A549 (cell line): ENCODE data around the gene TFEB.

Source experiments
- CEBPB ChIP-seq, 2 experiments: fragments of >200 bp in 1 of 2; sonication (Bioruptor Twin) in 1 of 2; formaldehyde crosslinking in 1 of 2; IDR thresholded peaks; 2 replicates each; pipeline ENCODE4 v1.6.1; 2012 to 2016
- EP300 ChIP-seq, 2 experiments: fragments of >200 bp; sonication (Bioruptor Twin); formaldehyde crosslinking; IDR thresholded peaks; 2 replicates in 1 of 2; 3 replicates in 1 of 2; pipeline ENCODE4 v1.6.1; 2016 to 2017
- HDAC2 ChIP-seq: fragments of 200-600 bp; sonication (generic); IDR thresholded peaks from 2 replicates; pipeline ENCODE4 v1.6.1; 2016
- POLR2A ChIP-seq: IDR thresholded peaks from 2 replicates; pipeline ENCODE4 v1.6.1; 2012; ENCODE audit warnings: mild to moderate bottlenecking, low read length
- RCOR1 ChIP-seq: fragments of 150-350 bp; IDR thresholded peaks from 2 replicates; pipeline ENCODE4 v1.6.1; 2014; ENCODE audit warnings: antibody characterized with exemption, low read length, low read depth
- RFX5 ChIP-seq: fragments of 450-650 bp; IDR thresholded peaks from 2 replicates; pipeline ENCODE4 v1.7.1; 2014; ENCODE audit warnings: antibody characterized with exemption, mild to moderate bottlenecking, moderate library complexity
- TF ChIP-seq, protein P1 (sequence below): fragments of >200 bp; sonication (Bioruptor Twin); formaldehyde crosslinking; IDR thresholded peaks from 3 replicates; pipeline ENCODE4 v1.5.1; 2016
- TF ChIP-seq, protein P2 (sequence below): fragments of 450-650 bp; IDR thresholded peaks from 2 replicates; pipeline ENCODE4 v1.6.1; 2014; ENCODE audit warnings: antibody characterized with exemption
- TF ChIP-seq, protein P3 (sequence below): fragments of 200-600 bp; sonication (generic); IDR thresholded peaks from 2 replicates; pipeline ENCODE4 v1.6.1; 2016; ENCODE audit warnings: antibody characterized with exemption, mild to moderate bottlenecking, moderate library complexity

DNA sequence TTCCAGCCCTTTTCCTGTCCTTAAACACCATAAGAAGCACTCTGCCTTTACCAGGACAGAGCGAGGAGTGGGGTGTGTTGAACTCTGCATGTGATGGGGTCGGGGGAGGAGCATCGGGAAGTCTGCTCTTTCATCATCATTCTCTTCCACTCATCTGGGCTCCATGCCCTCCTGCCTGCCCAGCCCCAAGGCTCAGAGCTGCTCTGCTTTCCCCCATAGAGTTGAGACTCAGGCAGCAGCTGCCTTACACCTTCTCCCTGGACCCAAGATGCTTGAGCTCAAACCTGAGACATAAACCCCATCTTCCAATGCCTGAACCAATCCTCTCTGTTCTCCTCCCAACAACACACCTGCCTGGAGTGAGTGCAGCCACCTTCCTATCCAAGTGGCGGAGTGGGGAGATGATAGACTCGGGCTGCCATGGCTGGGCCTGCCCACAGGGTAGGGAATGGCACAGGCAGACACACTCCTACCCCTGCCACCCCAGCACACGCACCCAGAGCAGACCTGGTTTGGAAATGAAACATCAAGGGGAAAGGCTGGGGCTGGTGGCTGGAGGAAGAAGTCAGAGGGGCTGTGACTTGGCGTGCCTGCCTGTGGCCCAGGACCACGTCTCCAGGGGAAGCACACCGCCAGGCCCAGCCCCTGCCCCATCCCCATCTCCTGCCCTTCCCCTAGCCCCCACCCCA is 28.4 kb downstream of the TFEB start:
- TF ChIP-seq, protein P1, sequence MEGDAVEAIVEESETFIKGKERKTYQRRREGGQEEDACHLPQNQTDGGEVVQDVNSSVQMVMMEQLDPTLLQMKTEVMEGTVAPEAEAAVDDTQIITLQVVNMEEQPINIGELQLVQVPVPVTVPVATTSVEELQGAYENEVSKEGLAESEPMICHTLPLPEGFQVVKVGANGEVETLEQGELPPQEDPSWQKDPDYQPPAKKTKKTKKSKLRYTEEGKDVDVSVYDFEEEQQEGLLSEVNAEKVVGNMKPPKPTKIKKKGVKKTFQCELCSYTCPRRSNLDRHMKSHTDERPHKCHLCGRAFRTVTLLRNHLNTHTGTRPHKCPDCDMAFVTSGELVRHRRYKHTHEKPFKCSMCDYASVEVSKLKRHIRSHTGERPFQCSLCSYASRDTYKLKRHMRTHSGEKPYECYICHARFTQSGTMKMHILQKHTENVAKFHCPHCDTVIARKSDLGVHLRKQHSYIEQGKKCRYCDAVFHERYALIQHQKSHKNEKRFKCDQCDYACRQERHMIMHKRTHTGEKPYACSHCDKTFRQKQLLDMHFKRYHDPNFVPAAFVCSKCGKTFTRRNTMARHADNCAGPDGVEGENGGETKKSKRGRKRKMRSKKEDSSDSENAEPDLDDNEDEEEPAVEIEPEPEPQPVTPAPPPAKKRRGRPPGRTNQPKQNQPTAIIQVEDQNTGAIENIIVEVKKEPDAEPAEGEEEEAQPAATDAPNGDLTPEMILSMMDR: no peak
- TF ChIP-seq, protein P2, sequence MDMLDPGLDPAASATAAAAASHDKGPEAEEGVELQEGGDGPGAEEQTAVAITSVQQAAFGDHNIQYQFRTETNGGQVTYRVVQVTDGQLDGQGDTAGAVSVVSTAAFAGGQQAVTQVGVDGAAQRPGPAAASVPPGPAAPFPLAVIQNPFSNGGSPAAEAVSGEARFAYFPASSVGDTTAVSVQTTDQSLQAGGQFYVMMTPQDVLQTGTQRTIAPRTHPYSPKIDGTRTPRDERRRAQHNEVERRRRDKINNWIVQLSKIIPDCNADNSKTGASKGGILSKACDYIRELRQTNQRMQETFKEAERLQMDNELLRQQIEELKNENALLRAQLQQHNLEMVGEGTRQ: no peak
- no peak for TF ChIP-seq EP300 (IDR thresholded peaks at IDR 0.05)
- TF ChIP-seq, protein P3, sequence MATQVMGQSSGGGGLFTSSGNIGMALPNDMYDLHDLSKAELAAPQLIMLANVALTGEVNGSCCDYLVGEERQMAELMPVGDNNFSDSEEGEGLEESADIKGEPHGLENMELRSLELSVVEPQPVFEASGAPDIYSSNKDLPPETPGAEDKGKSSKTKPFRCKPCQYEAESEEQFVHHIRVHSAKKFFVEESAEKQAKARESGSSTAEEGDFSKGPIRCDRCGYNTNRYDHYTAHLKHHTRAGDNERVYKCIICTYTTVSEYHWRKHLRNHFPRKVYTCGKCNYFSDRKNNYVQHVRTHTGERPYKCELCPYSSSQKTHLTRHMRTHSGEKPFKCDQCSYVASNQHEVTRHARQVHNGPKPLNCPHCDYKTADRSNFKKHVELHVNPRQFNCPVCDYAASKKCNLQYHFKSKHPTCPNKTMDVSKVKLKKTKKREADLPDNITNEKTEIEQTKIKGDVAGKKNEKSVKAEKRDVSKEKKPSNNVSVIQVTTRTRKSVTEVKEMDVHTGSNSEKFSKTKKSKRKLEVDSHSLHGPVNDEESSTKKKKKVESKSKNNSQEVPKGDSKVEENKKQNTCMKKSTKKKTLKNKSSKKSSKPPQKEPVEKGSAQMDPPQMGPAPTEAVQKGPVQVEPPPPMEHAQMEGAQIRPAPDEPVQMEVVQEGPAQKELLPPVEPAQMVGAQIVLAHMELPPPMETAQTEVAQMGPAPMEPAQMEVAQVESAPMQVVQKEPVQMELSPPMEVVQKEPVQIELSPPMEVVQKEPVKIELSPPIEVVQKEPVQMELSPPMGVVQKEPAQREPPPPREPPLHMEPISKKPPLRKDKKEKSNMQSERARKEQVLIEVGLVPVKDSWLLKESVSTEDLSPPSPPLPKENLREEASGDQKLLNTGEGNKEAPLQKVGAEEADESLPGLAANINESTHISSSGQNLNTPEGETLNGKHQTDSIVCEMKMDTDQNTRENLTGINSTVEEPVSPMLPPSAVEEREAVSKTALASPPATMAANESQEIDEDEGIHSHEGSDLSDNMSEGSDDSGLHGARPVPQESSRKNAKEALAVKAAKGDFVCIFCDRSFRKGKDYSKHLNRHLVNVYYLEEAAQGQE: no peak
- no peak for TF ChIP-seq CEBPB (IDR thresholded peaks at IDR 0.05)
- TF ChIP-seq RCOR1: no peak
- no peak for TF ChIP-seq HDAC2
- no peak for TF ChIP-seq RFX5
- TF ChIP-seq POLR2A: no peak
